Subcutaneous adipose tissue (tissue), 4 donors: ENCODE data around the gene PTPRF. TPM values are rescaled to one million over a fixed set of nuclear protein-coding genes. Genes with fewer than 3 reads are reported as not detected.

ENCODE experiments used
- CTCF ChIP-seq: fragments of 450-650 bp; IDR thresholded peaks from one replicate; pipeline ENCODE4 v1.5.1; 2016; ENCODE audit warnings: low read depth, mild to moderate bottlenecking, control low read depth, antibody characterized with exemption, moderate library complexity
- total RNA-seq, 4 donors: library from RNA; depleted of rRNA; stranded (reverse); fragments of >200 nt; gene quantifications; one replicate each; pipeline ENCODE4 v1.1.0, GENCODE V29; 2016

PTPRF gene
- total RNA-seq, 4 donors from 2014 or later = 99.4 to 416 (median 125) TPM

- TF ChIP-seq CTCF = no peak
Measured at GRCh38 chr1:43602990-43603389, 72.3 kb downstream of the PTPRF start.

- TF ChIP-seq CTCF = no peak
Measured at GRCh38 chr1:43604192-43604591, 73.5 kb downstream of the PTPRF start.

- no peak for TF ChIP-seq CTCF
Measured at GRCh38 chr1:43605157-43605556, 74.5 kb downstream of the PTPRF start.

- no peak for TF ChIP-seq CTCF
Measured at GRCh38 chr1:43605766-43606165, 75.1 kb downstream of the PTPRF start.

GRCh38 chr1:43606624-43607023 is 75.9 kb downstream of the PTPRF start:
- no peak for TF ChIP-seq CTCF

GRCh38 chr1:43608827-43609226 is 78.1 kb downstream of the PTPRF start:
- TF ChIP-seq CTCF = no peak

GRCh38 chr1:43610339-43610738 is 79.7 kb downstream of the PTPRF start:
- TF ChIP-seq CTCF = no peak
